GM19328 (cell line): ENCODE data around the gene RAB11FIP3.

Experiments
- ATAC-seq: cut with Tn5 transposase; IDR thresholded peaks from one replicate; pipeline ENCODE4 v1.9.1; 2021; ENCODE audit warnings: mild to moderate bottlenecking, moderate library complexity; ENCODE audit not compliant: unreplicated experiment

Gene RAB11FIP3

DNA sequence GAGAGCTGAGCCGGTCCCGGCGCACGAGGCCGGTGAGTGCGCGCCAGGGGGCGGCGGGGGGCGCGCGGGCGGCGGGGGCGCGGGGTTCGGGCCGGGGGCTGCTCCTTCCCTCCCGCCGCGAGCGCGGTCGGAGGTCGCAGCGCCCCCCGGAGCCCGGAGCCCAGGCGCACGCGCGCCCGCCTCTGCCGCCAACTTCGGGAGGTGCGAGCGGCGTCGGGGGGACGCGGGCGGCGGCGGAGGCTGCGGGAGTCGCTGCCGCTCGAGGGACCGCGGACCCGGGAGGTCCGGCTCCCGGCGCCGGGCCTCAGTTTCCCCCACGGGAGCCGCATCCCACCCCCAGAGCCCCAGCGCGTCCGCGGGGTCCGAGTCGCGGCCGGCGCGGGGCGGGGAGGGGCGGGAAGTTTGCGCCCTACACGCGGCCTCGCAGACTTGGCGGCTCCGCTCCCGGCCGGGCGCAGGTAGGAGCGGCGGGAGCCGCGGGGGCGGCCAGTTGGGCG lies 134.8 kb downstream of the RAB11FIP3 start, which contains the start of gene PRR35:
TSS of gene PRR35 (plus strand) at position 191 of the 497 bp plus-strand sequence. CDS start 2,901 bp downstream, outside the sequence.
- no peak for ATAC-seq

DNA sequence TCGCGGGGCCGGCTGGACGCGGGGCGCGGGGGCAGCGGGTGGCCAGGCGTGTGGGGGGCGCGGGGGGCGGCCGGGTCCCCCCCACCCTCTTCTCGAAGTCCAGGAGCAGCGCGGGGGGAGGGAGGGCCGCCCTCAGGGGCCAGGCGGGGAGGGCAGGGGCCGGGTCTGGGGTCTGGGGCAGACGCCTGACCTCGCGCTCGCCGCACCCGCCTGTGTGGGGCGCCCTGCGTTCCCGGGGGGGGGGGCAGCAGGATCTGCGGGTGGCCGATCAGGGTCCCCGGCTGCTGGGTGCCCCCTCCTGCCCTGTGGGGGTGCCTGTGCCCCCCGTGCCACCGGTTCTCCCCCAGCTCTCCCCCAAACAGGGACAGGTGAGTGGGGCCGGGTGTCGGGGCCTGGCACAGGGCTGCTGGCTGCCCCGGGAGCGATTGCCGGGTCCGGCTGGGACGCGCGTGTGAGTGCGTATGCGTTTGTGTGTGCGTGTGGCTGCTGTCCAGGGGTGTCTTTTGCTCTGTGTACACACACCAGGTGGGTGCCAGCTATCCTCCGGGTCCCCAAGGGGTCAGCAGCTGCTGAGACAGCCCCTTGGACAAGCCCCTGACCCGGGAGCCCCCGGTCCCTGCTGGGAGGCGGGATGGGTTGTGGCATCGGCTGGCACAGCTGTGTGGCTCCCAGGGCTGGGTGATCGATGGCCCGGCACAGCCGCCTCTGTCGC lies 135.4 kb downstream of the RAB11FIP3 start:
- no peak for ATAC-seq

DNA sequence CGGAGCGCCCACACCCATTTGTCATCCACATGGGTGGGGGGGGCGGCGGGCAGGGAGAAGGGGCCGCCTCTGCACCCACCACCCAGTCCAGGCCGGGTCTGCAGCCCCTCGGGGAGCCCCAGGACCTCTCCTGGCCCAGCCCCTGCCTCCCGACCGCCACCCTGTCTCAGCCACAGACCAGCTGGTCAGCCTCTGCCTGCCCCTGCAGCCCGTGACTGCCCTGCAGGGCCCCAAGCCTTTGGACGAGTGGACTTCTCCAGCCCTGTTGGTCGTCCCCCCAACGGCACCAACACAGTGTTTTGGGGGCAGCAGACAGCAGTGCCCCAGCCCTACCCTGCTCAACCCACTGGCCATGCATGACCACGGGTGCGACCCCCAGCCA lies 136.0 kb downstream of the RAB11FIP3 start:
- ATAC-seq, result no peak

DNA sequence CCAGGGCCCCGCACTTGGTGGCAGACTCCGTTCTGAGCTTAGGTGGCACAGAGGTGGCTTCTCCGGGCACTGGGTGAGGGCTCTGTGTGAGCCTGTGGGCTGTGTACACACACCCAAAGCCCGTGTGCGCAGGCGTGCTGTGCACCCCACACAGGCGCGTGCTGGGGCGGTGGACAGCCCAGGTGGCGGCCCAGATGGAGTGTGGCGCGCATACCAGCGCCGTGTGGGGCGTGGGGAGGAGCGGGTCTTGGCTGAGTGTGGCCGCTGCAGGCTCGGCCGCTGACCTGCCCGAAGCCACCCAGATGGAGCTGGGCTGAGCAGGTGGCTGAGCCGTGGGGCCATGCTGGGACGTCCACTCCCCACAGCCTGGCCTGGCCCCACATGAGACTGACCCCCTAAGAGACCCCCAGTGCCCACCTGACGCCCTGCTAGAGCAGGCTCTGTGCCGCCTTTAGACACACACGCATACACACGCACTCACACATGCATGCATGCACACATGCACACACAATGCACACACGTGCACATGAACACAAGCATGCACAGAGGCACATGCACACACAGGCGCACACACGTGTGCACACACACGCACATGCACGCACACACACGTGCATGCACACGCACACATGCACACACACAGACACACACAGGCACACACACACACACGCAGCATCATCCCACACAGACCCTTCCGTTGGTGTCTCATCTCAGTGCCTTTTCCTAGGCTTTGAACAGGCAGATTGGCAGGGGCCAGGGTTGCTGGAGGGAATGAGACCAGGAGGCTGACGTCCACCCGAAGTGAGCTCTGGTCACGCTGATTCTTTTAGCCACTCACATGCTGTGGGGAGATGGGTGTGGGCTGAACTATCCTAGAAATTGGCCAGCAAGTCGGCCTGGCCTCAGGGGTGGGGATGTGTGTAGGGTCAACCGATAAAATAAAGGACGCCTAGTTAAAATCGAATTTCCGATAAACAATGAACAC lies 136.8 kb downstream of the RAB11FIP3 start:
- no peak for ATAC-seq

DNA sequence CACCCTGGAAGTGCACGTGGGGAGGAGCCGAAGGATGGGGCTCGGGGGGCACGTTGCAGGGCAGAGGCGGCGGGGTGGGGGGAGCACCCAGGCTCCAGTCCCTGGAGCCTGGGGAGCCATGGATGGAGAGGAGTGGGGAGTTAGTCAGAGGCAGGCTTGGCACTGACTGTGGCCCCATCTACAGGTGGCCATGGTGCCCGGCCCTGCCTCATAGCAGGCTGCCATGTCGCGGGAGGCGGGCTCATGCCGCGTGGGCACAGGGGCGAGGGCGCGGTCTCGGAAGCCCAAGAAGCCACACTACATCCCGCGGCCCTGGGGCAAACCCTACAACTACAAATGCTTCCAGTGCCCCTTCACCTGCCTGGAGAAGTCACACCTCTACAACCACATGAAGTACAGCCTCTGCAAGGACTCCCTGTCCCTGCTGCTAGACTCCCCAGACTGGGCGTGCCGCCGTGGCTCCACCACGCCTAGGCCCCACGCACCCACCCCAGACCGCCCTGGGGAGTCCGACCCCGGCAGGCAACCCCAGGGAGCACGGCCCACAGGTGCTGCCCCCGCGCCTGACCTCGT lies 137.7 kb downstream of the RAB11FIP3 start:
- no peak for ATAC-seq

DNA sequence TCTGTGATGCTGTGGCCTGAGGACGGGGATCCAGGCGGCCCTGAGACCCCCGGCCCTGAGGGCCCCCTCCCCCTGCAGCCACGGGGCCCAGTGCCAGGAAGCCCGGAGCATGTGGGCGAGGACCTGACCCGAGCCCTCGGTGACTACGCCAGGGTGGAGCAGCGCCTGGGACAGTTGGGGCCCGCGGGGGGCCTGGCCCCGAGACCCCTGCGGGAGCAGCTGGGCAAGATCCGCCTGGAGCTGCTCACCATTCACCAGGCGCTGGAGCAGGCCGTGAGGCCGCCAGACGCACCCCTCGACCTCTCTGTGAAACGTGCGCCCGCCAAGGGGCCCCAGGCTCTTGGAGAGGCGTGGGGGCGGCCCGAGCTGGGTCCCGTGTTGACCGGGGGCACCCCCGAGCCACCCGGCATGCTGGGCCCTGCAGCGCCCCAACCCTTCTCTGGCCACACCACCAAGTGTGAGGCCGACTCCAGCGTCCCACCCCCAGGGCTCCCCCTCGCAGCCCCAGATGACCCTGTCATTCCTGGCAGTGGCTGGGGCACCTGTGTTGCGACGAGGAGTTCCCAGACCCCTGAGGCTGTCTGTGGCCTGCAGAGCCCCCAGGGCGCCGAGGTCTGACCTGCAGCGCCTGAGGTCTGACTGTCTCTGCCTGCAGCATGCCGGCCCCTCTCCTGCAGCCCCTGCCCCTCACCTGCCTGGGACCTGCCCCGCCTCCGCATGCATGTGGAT lies 139.4 kb downstream of the RAB11FIP3 start:
- ATAC-seq, result no peak

DNA sequence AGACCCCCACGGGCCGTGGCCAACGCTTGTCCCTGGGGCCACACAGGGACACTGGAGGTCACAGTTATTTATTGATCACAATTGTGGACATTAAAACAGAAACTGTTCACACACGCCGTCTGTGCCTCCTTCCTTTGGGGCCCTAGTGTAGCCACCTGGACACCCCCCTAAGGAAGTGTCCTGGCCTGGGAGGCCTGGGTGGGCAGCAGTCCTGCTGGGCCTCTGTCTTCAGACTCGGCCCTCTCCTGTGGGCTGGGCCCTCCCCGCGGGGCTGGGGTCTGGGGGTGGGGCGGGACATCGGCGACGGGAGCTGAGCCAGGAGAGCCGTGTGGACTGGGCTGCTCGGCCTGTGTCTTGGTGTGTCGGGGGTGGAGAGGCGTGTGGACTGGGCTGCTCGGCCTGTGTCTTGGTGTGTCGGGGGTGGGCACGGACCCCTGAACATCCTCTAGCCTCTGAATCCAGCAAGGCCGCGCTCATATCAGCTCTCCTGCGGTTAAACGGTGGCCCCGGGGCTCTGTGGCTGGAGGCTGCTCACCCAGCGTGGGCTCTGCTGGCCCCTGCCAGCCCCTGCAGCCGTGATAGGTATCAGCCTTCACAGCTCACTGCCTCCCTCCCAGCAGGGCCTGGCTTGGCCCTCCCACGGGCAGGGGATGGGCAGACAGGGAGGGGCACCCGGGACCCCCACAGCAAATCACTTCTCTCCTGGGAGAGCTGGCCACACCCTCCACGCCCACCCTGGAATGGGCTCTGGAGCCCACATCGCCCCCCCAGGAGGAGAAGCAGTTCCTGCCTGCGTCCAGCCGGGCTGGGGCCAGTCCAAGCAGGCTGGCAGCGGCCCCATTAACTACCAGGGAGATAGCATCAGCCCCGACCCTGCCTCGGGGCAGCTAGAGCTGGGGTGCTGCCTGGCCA lies 140.2 kb downstream of the RAB11FIP3 start:
- no peak for ATAC-seq

DNA sequence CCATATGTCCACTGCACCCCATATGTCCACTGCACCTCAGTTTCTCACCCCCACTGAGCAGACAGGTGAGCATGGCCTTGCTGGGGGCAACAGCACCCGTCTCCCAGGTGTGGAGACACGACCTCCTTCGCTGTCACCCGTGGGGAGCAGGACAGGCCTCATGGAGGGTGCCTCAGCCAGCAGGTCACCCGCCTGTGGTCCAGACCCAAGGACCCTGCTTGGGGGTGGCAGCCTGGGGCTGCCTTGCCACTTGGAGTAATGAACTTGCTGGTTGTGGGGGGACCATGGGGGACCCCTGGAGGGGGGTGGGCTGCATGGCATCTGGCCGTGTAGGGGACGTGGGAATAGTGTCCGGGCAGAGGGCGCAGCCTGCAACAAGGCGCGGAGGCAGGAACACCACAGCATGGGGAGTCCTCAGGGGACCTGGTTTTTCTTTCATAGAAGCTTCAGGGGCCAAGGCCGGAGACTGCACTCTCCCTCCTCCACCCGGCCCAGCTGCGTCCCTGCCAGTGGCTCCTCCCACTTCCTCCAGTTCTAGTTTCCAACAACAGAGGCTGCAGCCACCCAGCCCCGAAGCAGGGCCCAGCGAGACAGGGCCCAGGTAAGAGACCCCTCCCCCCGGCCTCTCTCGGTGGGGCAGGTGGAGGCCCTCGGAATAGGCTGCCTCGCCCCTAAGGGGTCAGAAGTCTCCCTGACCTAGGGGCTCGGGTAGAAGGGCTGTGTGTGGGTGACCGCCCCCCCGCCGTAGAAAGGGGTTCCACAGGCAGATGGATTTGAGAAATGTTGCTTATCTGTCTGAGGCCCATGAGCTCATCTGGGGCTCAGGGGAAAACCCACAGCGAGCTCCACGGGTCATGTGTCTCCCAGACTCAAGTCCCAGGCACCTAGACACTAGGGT lies 141.3 kb downstream of the RAB11FIP3 start, which contains the start of gene NHLRC4:
TSS of gene NHLRC4 (plus strand) at position 531 of the 898 bp plus-strand sequence. CDS start 1,043 bp downstream, outside the sequence.
- no peak for ATAC-seq

DNA sequence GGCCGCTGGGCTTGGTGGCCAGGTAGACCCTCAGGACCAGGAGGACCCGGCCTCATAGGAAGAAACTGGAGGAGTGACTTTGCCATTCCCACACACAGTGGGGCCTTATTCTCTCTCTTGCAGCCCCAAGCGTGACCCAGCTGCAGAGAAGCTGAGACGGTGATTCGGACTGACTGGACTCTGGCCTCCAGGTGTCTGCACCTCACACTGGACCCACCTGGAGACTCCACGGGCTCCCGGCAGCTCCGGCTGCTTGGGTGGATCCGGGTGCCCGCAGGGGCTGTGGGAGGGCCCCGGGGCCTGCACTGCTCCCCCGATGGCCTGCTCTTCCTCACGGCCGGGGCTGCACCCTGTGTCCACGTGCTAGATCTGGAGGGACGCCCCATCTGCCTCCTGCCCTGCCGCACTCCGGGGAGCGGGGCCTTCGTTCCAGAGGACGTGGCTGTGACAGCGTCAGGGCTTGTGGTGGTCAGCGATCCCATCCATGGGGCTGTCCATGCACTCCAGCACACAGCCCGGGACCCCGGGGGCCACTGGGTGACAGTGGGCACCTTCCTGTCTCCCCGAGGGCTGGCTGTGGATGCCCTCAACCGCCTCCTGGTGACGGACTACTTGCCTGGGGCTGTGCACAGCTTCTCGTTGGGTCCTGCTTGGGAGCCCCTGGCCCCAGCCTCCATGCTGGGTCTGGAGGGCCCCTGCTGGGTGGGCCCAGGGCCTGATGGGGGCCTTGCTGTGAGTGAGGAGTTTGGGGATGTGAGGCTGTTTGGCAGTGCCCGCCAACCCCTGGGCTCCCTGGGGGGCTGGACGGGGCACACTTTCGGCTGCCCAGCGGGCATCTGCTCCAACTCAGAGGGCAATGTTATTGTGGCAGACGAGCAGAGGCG lies 142.2 kb downstream of the RAB11FIP3 start:
- no peak for ATAC-seq

DNA sequence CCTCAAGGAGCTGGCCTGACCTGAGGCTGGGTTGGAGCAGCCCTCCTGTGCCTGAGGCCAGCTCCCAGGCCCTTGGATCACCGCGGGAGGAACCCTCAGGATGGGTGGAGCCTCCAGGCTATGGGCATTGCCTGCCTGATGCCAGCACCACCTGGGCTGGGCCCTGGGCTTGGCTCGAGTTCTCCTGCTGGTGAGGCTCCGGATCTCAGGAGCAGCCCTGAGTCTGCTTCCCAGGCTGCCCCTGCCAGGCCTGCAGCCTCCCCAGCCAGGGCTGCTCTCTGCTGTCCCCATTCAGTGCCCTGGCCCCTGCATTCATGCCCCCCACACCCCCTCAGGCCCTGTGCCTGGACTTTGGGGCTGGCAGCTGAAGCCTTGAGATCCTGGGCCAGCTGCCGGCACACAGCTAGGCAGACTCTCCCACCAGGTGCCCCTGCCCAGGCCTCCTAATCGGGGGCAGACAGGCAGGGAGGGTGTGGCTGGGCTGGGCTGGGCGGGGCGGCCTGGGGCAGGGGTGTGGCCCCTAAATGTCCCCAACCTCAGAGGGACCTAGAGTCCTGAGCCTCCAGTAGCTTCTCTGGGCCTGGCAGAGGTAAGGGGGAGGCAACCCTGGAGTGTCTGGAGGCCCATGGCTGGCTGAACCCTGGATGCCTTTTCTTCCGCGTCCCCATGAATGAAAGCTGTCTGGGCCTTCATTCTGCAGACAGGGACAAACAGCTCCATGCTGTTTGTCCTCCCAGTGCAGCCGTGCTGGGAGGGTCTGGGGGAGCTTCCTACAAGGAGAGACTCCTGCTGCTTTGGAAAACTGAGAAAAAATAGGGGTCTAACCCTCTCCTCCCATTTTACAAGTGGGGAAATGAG lies 143.2 kb downstream of the RAB11FIP3 start:
- ATAC-seq, result no peak

DNA sequence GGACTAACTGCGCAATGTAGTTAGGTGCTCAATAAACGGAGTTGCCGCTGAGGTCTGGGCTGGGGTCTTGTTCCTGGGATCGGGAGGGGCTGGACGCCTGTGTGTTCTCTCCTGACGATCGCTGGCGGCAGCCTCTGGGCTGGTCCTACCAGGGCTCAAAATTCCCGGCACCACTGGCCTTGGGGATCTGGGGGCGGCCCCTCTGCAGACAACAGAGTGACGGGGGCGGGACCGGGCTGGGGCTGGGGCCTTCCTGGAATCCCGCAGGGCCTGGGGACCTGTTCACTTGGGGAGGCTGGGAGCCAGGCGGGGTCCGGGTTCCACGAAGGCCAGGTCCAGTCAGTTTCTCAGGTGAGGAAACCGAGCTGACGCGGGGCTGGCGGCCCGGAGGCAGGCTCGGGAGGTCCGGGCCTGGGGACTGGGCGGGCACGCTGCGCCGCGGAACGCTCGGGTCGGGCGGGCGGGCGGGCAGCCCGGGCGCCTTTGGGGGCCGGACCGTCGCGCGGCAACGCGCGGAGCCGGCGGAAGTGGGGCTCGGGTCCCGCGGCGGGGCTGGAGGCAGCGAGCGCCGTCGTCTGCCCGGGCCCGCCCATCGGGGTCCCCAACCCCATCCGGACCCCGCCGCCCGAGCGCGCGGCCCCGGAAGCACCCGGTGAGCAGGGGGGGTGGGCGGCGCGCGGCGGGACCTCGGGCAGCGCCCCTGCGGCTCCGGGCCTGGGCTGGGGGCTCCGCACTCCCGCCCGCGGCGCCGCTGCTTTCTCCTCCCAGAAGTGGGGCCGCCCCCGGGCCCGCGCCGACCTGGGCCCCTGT lies 144.2 kb downstream of the RAB11FIP3 start, which contains the start of gene PIGQ:
TSS of gene PIGQ (plus strand) at position 524 of the 810 bp plus-strand sequence. CDS start 4,107 bp downstream, outside the sequence.
- ATAC-seq, result peak; percentile 50
